Suprapubic skin (tissue), 4 donors: ENCODE results near the gene MGAT4C.

Source experiments
- EP300 ChIP-seq: sonication (generic); formaldehyde crosslinking; IDR thresholded peaks from one replicate; pipeline ENCODE4 v1.6.1; 2017; ENCODE audit warnings: antibody characterized with exemption
- POLR2A ChIP-seq, 2 donors: fragments of 450-650 bp; IDR thresholded peaks; one replicate each; pipeline ENCODE4 v1.6.1; 2017; ENCODE audit warnings: antibody characterized with exemption in 2 of 2, mild to moderate bottlenecking in 2 of 2, moderate library complexity in 2 of 2
- POLR2AphosphoS5 ChIP-seq, 3 donors: sonication (generic); formaldehyde crosslinking; IDR thresholded peaks; one replicate each; pipeline ENCODE4 v1.6.1; 2017; ENCODE audit warnings: antibody characterized with exemption in 3 of 3
- TF ChIP-seq, protein P1 (sequence below), 2 donors: fragments of 200-600 bp in 1 of 2; fragments of 450-650 bp in 1 of 2; sonication (generic) in 1 of 2; IDR thresholded peaks; one replicate each; pipeline ENCODE4 v1.5.1; 2016 to 2019; ENCODE audit warnings: antibody characterized with exemption in 2 of 2, mild to moderate bottlenecking in 1 of 2, moderate library complexity in 1 of 2

DNA sequence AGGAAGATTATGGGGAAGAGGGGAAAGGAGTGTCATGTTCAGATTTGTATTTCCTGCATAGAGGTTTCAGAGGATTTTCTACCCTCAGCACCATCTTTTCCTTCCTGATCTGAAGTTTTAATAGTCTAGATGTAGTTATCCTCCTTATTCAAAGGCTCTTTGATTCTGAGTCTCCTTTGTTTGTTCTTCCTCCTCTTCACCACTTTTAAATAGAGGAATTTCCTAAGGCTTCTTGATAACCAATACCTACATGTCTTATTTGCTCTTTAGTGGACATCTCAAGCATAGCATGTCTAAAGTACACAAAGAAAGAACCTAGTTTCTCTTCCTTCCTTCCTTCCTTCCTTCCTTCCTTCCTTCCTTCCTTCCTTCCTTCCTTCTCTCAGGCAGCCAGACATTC lies 8.3 kb downstream of the MGAT4C start:
- TF ChIP-seq, protein P1, sequence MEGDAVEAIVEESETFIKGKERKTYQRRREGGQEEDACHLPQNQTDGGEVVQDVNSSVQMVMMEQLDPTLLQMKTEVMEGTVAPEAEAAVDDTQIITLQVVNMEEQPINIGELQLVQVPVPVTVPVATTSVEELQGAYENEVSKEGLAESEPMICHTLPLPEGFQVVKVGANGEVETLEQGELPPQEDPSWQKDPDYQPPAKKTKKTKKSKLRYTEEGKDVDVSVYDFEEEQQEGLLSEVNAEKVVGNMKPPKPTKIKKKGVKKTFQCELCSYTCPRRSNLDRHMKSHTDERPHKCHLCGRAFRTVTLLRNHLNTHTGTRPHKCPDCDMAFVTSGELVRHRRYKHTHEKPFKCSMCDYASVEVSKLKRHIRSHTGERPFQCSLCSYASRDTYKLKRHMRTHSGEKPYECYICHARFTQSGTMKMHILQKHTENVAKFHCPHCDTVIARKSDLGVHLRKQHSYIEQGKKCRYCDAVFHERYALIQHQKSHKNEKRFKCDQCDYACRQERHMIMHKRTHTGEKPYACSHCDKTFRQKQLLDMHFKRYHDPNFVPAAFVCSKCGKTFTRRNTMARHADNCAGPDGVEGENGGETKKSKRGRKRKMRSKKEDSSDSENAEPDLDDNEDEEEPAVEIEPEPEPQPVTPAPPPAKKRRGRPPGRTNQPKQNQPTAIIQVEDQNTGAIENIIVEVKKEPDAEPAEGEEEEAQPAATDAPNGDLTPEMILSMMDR (IDR thresholded peaks at IDR 0.05) = no peak
- TF ChIP-seq POLR2A (IDR thresholded peaks at IDR 0.05) (no peak), EP300 (no peak), POLR2AphosphoS5 (IDR thresholded peaks at IDR 0.05) (no peak)
